Measurements from ENCODE around the gene ADCY6.
"Not testable (repeated sequence)": the region's sequence is repeated elsewhere in the genome, so short reads cannot be mapped to it uniquely, and the experiment has no call there.

Gene ADCY6

GRCh38 chr12:48744251-48745008 lies 44.5 kb downstream of the ADCY6 start:
- DNase-seq = no peak

- DNase-seq = no peak
Measured at GRCh38 chr12:48739618-48740269, 49.1 kb downstream of the ADCY6 start.

- no peak for DNase-seq
Measured at GRCh38 chr12:48736456-48736855, 52.4 kb downstream of the ADCY6 start.

- no peak for DNase-seq
Measured at GRCh38 chr12:48728807-48729206, 60.1 kb downstream of the ADCY6 start.

- DNase-seq = not testable (repeated sequence)
Measured at GRCh38 chr12:48720737-48721136, 68.2 kb downstream of the ADCY6 start.

- not testable (repeated sequence) for DNase-seq
Measured at GRCh38 chr12:48720171-48720570, 68.7 kb downstream of the ADCY6 start.

- DNase-seq = not testable (repeated sequence)
Measured at GRCh38 chr12:48719002-48719401, 69.9 kb downstream of the ADCY6 start.

GRCh38 chr12:48717252-48717695 lies 71.6 kb downstream of the ADCY6 start:
- DNase-seq = no peak

- DNase-seq = peak; percentile 99
Measured at GRCh38 chr12:48716493-48717251, 72.2 kb downstream of the ADCY6 start, which contains the start of gene CCNT1. Gene CCNT1, minus strand, starts transcription at chr12:48716707. Its CDS starts 32 bp downstream, at chr12:48716675.
